GM18508 (cell line): ENCODE data around the gene CNTNAP2.

Experiments
- ATAC-seq: cut with Tn5 transposase; IDR thresholded peaks from one replicate; pipeline ENCODE4 v1.9.1; 2021; ENCODE audit warnings: moderate number of reproducible peaks; ENCODE audit not compliant: insufficient read depth, unreplicated experiment

Gene CNTNAP2

DNA sequence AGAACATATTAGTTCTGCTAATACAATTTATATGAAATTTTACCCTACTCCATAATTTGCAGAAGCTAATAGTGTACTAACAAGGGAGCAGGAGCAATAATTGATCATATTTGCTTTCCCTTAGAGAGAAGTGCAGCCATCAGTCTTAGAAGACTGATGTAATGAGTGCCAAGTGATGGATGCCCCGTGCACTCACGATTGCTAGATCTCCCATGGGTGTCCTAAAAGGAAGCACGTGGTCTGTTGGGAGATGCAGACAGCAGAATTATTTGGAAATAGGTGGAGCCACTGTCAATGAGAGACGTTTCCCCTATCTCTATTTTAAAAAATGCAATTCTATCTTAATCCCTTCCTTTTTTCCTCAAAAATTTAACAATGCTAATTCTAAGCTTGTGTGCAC lies 1701.7 kb downstream of the CNTNAP2 start:
- no peak for ATAC-seq

- ATAC-seq: no peak
These were observed 1708.1 kb downstream of the CNTNAP2 start for GRCh38 chr7:147824671-147825070.

DNA sequence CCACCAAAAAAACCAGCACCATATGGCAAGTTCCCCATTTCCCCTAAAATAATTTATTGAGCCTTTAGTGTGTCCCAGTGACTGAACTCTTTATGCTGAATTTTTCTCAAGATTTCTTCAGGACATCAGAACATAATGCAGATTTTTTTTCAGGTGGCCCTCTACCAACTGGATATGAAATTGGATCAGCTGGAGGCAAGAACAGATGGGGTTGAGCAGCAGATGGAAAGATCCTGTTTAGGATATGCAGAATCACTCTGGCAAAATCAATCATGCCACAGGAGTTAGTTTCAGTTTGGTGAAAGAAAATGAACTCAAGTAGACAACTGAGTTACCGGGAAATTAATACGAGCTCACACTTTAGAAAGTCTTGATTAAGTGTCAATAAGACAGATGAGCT lies 1712.4 kb downstream of the CNTNAP2 start:
- no peak for ATAC-seq

- no peak for ATAC-seq
These were observed 1717.0 kb downstream of the CNTNAP2 start for GRCh38 chr7:147833557-147833956.

DNA sequence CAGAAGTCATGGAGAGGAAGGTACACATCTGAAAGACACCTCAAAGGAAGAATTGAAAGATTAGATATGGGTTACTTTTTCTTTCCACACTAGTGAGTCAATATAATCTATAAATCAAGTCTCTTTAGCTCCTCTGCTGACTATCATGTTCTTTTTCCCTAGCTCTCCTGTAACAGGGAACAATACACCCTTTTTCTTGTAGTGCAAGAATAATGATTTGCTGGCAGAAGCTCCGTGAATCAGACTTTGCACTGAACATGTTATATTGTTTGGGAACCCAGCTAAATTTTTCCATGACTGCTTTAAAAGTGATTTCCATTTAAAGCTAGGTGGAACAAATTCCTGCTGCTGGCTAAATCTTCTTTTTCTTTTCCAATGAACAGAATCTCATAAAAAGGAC lies 1717.4 kb downstream of the CNTNAP2 start:
- ATAC-seq: no peak

DNA sequence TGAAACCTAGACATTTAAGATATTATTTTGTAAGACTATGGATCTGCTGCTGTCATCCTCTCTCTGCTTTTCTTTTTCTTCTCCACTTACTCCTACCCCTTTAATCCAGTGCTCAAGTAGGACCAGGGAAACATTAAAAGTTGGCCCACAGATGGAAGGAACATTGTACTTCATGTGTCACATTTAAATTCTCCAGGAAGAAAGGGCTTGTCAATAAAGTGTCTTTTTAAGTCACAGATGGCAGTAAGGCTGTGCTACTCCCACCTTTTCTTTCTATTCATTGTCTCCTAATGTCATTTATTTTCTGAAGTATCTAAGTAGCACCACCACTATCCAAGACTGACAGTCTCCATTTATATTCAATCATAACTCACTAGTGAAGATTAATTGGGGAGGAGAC lies 1736.2 kb downstream of the CNTNAP2 start:
- no peak for ATAC-seq

DNA sequence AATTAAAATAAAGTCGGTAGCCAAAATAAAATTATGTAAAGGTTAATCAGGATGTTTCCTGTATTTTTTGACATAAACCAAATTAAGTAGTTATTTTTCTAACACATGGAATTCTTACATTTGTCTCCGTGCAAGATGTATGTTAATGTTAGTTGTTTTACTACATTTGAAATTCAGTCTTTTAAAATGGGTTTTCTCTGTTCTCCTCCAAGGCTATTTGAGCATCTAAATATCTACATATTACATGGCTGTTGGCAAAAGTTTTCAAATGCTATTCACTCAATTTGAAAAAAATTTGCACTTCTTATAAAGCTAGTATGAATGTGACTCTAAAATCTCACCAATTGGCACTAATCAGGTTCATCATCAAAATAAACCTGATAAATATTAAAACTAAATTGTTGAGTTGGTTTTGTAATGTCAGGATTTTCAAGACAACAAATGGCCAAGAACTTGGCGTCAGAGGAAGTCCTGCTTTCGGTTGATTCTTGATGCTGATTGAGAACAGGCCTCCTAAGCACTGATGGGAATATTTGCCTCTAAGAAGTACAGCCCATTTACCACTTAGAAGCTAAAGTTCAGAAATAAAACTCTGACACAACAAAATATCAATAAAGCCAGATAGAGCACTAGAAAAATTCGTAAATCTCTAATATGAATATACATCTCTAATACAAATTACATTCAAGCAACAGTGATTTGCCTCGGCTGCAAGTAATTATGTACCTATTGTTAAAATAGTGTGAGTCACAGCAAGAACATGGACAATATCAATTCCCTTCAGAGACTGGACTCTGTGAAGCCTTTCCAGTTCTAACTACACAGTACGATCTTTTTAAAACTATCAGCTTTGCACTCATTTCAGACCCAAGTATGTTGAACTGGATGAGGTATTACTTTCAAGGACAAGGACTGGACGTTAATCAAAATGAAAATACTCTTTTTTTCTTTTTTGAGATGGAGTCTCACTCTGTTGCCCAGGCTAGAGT lies 1740.8 kb downstream of the CNTNAP2 start:
- ATAC-seq: no peak

- no peak for ATAC-seq
These were observed 1741.8 kb downstream of the CNTNAP2 start for GRCh38 chr7:147858421-147858820.

GRCh38 chr7:147859033-147859432 lies 1742.4 kb downstream of the CNTNAP2 start:
- ATAC-seq: no peak

DNA sequence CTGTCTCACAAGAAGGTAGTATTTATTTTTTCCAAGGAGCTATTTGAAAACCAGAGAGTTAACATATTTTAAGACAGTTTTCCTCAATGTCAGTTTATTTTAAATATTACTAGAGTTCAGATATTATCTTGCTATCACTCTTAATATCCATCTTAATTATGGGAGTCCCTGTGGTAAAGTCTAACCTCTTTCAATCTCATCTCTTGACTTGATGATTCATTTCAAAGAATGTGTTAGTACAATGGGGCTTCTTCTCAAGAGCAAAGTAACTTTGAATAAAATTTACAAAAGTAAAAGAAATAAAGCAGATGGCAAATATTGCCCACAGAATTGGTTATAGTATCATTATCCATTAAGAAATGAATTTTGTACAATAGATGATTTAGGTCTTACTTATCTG lies 1742.9 kb downstream of the CNTNAP2 start:
- ATAC-seq: no peak

- ATAC-seq: no peak
These were observed 1744.6 kb downstream of the CNTNAP2 start for GRCh38 chr7:147861058-147861716.

DNA sequence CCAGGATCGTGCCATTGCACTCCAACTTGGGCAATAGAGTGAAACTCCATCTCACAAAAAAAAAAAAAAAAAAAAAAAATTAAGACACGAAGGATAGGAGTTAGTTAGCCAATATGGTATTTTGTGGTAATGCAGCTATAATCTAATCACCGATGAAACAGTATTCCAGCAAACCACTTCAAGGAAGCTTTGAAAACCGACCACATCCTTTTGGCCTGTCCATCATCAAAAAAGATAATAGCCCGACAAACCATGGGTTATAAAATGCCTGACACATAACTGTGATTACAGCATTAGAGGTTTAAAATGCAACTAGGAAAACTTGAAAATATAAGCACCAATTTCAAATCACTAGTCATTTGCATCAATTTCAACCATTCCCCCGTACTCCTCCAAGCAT lies 1745.3 kb downstream of the CNTNAP2 start:
- ATAC-seq: no peak

- ATAC-seq: no peak
These were observed 1752.9 kb downstream of the CNTNAP2 start for GRCh38 chr7:147869456-147869855.

DNA sequence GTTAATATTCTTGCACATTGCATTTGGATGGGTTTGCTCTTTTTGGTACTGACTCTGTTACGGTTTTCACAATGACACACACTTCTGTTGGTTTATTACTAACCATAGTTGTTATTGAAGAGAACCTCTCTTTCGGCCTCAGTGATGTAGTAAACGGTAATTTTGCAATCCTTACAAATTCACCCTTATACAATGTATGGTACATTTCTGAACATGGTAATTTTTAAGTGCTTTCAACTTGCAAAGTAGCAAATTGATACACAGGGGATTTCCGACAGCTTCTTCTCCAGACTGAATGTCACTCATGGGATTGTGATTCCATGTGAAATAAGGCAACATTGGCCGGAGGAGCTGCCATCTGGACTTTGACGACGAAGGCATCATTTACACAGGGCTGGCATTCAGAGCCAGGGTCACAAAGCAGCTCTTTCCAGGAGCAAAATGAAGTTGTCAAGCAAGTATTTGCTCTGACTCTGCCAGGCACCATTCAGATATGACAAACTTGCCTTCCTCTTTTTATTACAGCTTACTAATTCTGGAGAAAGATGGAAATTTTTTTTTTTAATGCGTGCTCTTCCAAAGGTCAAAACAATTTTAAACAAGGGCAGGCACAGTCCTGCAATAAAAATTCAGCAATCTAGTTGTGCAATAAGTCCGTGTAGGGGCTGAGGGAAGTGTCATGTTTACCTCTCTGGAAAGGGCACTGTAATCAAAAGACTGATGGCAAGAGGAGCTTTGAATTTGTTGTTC lies 1762.5 kb downstream of the CNTNAP2 start:
- ATAC-seq: no peak

DNA sequence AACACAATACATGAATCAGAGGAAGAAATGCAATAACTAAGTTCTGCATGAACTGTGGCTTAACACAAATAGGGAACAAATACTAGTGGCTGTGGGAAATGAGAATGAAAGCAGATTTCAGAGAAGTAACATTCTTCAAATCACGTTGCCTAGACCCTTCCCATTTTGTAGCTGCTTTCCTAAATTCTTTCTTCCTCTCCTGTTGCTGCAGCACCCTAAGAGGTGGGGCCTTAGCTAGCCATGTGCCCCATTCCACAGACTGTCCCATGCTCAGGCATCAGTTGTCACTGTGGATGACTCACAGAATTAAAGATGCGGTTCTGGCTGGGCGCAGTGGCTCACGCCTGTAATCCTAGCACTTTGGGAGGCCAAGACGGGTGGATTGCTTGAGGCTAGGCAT lies 1769.3 kb downstream of the CNTNAP2 start:
- no peak for ATAC-seq

DNA sequence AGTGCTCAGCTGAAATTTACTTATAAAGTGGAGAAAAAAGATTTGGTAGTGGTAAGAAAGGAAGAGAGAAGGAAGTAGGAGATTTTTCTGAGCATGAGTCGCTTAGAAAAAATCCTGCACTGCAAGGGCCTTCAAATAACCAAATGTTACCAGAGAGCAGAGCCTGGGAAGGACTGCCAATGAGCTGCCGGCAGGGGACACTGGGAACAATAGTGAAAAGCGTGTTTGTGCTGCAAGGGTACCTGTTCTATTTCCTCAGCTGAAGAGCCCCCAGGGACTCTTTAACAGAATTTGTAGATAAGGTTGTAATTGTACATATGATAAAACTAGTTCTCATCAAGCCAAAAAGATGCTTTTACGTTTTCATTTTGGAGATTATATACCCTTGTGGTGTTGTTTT lies 1777.7 kb downstream of the CNTNAP2 start:
- ATAC-seq: no peak

DNA sequence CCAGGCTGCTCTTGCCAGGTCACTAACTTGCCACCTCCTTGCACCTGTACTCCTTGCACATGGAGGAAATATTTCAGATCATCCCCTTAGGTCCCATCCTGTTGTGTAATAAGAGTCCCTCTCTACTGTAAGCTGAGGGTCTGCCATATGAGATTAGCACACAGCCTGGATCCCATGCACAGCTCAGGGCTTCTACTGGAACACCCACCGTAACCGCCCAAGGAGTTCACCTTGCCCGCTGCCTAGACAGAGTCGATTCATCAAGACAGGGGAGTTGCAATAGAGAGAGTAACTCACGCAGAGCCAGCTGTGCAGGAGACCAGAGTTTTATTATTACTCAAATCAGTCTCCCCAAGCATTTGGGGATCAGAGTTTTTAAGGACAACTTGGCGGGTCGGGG lies 1779.5 kb downstream of the CNTNAP2 start:
- no peak for ATAC-seq

GRCh38 chr7:147903536-147904218 lies 1787.1 kb downstream of the CNTNAP2 start:
- ATAC-seq: no peak

DNA sequence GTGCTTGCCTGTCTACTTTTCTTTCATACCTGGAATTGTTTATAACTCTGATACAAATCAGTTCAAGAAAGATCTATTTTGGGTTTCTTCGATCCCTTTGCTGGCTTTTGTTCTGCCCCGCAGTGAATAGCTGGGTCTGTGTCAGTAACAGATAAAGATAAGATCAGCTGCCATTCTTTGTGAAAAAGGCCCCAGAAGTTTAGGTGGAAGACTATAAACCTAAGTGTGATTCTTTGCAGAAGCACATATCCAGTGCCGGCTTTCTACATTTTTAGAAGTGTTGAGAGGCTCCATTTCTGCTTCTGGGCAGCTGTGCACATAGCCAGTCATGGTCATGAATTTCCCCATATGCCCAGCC lies 1787.6 kb downstream of the CNTNAP2 start:
- ATAC-seq: no peak

GRCh38 chr7:147909431-147910148 lies 1793.0 kb downstream of the CNTNAP2 start:
- no peak for ATAC-seq
